ENCODE measurements around the gene SCRN1. TPM values are rescaled to one million over a fixed set of nuclear protein-coding genes. Genes with fewer than 3 reads are reported as not detected.

Gene SCRN1
- total RNA-seq, 1 experiment from 2014 or later, result 96.2 TPM

- H3K27ac Mint-ChIP-seq, result no peak overlapping the region
- no peak overlapping the region for H3K4me3 Mint-ChIP-seq
- ChIA-PET CTCF (interaction anchor here (0.8 to 1.4 kb wide), 2 partner anchors 26 to 85 kb away, joined by 3 to 4 read pairs; no protein-coding TSS in a partner anchor), POLR2A (interaction anchor here (0.6 to 1.6 kb wide), 3 partner anchors 13 to 167 kb away, joined by 3 to 6 read pairs (median 4); partner anchors contain the start of gene SCRN1)
- peaks cover 10% of the 10 kb centered on the region; the same call in 1 of the 2 replicates for H3K4me1 Mint-ChIP-seq
- no peaks in the 10 kb centered on the region for H3K36me3 Mint-ChIP-seq
- TF ChIP-seq IRF2 (CRISPR knock-in tag; IDR thresholded peaks at IDR 0.05; ENCODE audit: borderline replicate concordance, low read depth) (no peak), PREB (CRISPR knock-in tag; IDR thresholded peaks at IDR 0.05; ENCODE audit: borderline replicate concordance) (no peak), ETV6 (CRISPR knock-in tag; IDR thresholded peaks at IDR 0.05) (no peak), TCF7 (CRISPR knock-in tag; IDR thresholded peaks at IDR 0.05; ENCODE audit: low read depth) (no peak), ZBTB43 (CRISPR knock-in tag; IDR thresholded peaks at IDR 0.05) (no peak), ATF2 (CRISPR knock-in tag; IDR thresholded peaks at IDR 0.05; ENCODE audit: borderline replicate concordance, low read depth) (no peak), NFE2L1 (CRISPR knock-in tag; IDR thresholded peaks at IDR 0.05) (no peak), ZMAT4 (CRISPR knock-in tag; IDR thresholded peaks at IDR 0.05) (no peak), GTF2I (CRISPR knock-in tag; conservative IDR thresholded peaks at IDR 0.05) (no peak), ATF3 (CRISPR knock-in tag; conservative IDR thresholded peaks at IDR 0.05) (no peak), ZNF121 (CRISPR knock-in tag; IDR thresholded peaks at IDR 0.05) (no peak), GABPB1 (CRISPR knock-in tag; IDR thresholded peaks at IDR 0.05) (no peak), FOXK1 (CRISPR knock-in tag; IDR thresholded peaks at IDR 0.05) (no peak), ESRRA (CRISPR knock-in tag; IDR thresholded peaks at IDR 0.05; ENCODE audit: borderline replicate concordance) (no peak), E2F5 (CRISPR knock-in tag; IDR thresholded peaks at IDR 0.05) (no peak)
- H3K9me3 Mint-ChIP-seq, result no peaks in the 10 kb centered on the region
- no peaks in the 10 kb centered on the region for H3K27me3 Mint-ChIP-seq (ENCODE audit: low read depth)
- DNase-seq (ENCODE audit: low spot score), result no peak
- ATAC-seq, result no peak
Measured at GRCh38 chr7:29976673-29977415, 12.8 kb downstream of the SCRN1 start.

GRCh38 chr7:29976266-29976665, 13.3 kb downstream of the SCRN1 start:
- H3K4me3 Mint-ChIP-seq, result no peak overlapping the region
- CTCF ChIA-PET, result no interaction called here
- H3K36me3 Mint-ChIP-seq, result no peaks in the 10 kb centered on the region
- no peak overlapping the region for H3K27ac Mint-ChIP-seq
- POLR2A ChIA-PET, result interaction anchor here (1.6 kb wide), 1 partner anchor 14 kb away, joined by 4 read pairs; the partner anchor contains the start of gene SCRN1
- H3K4me1 Mint-ChIP-seq, result peaks cover 10% of the 10 kb centered on the region; the same call in 1 of the 2 replicates
- ATAC-seq, result no peak
- H3K9me3 Mint-ChIP-seq, result no peaks in the 10 kb centered on the region
- no peak for TF ChIP-seq ZNF263 (CRISPR knock-in tag; IDR thresholded peaks at IDR 0.05; ENCODE audit: low read depth)
- no peak for TF ChIP-seq ZNF317 (CRISPR knock-in tag; IDR thresholded peaks at IDR 0.05; ENCODE audit: borderline replicate concordance, low read depth)
- no peak for TF ChIP-seq EMX1 (CRISPR knock-in tag; IDR thresholded peaks at IDR 0.05)
- no peak for TF ChIP-seq CREB1 (CRISPR knock-in tag; IDR thresholded peaks at IDR 0.05)
- no peak for TF ChIP-seq ATF2 (CRISPR knock-in tag; IDR thresholded peaks at IDR 0.05; ENCODE audit: borderline replicate concordance, low read depth)
- TF ChIP-seq ELF4 (CRISPR knock-in tag; IDR thresholded peaks at IDR 0.05; ENCODE audit: low read depth), result no peak
- no peak for TF ChIP-seq NFYB (CRISPR knock-in tag; conservative IDR thresholded peaks at IDR 0.05; ENCODE audit: low read depth)
- no peak for TF ChIP-seq JAZF1 (CRISPR knock-in tag; IDR thresholded peaks at IDR 0.05)
- TF ChIP-seq MYBL2 (CRISPR knock-in tag; IDR thresholded peaks at IDR 0.05), result no peak
- H3K27me3 Mint-ChIP-seq (ENCODE audit: low read depth), result no peaks in the 10 kb centered on the region
- no peak for DNase-seq (ENCODE audit: low spot score)
